RPMI7951 (cell line): ENCODE results near the gene PLAA. TPM values are rescaled to one million over a fixed set of nuclear protein-coding genes. Genes with fewer than 3 reads are reported as not detected.
A peak's percentile ranks its signal among the peaks of the same experiment; 100 is the strongest.
"Not testable (repeated sequence)": the region's sequence is repeated elsewhere in the genome, so short reads cannot be mapped to it uniquely, and the experiment has no call there.

Source experiments
- DNase-seq: peaks from one replicate; pipeline ENCODE4 v3.0.0-alpha.2; 2012; ENCODE audit warnings: low read depth
- total RNA-seq: library from RNA; depleted of rRNA; stranded (reverse); fragments of >200 nt; shearing (Covaris generic); gene quantifications from 2 replicates; pipeline ENCODE4 v1.2.3, GENCODE V29; 2014; rRNA removed

Gene PLAA
- total RNA-seq, 1 experiment from 2014 or later, result 18.1 TPM

GRCh38 chr9:26935847-26936246, 11.2 kb downstream of the PLAA start:
- DNase-seq, result no peak

DNA sequence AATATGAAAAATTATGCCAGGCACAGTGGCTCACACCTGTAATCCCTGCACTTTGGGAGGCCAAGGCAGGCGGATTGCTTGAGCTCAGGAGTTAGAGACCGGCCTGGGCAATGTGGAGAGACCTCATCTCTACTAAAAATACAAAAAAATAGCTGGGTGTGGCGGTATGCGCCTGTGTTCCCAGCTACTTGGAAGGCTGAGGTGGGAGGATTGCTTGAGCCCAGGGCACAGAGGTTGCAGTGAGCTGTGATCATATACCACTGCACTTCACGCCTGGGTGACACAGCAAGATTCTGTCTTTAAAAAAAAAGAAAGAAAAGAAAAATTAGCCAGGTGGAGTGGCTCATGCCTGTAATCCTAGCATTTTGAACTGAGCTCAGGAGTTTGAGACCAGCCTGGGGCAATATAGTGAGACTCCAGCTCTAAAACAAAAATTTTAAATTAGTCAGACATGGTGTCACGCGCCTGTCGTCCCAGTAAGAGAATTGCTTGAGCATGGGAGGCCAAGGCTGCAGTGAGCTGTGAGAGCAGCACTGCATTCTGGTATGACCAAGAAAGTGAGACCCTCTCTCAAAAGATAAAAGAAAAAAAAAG, 18.0 kb downstream of the PLAA start:
- DNase-seq, result no peak

- no peak for DNase-seq
Measured at GRCh38 chr9:26925609-26926008, 21.4 kb downstream of the PLAA start.

GRCh38 chr9:26919698-26920097, 27.3 kb downstream of the PLAA start:
- DNase-seq, result no peak

- no peak for DNase-seq
Measured at GRCh38 chr9:26913138-26913668, 33.8 kb downstream of the PLAA start.

GRCh38 chr9:26904671-26905070, 42.4 kb downstream of the PLAA start:
- no peak for DNase-seq

GRCh38 chr9:26904070-26904469, 43.0 kb downstream of the PLAA start:
- DNase-seq, result no peak

DNA sequence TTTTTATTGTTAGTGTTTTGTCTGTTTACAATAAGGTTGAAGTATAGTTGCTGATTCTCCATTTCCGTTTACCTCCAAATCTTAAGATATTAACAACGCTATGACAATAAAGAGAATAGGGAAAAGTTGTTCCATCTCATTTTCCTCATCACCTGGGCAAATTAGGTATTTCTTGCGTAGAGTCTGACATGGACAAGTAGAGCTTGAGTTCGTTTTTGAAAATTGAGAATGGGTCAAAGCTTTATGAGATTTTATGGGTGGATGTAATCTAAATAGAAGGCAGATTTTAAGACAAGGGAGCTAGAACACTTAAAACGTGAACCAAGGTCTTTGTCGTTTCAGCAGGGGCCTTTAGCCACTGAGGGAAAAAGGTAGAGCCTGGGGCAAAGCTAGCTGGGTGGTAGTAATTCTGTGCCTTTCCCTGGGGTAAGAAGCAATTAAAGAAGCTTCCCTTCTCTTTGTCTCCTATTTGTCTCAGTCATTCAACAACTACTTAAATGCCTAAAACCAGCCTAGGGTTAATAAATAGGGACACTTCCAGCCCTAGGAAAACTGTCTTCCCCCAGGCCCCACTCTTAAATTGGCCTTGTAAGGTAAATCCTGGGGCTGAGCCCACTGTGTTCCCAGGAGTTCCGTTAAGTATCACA, 53.9 kb downstream of the PLAA start:
- DNase-seq, result no peak

- DNase-seq, result peak; percentile 89
Measured at GRCh38 chr9:26892251-26893029, 54.6 kb downstream of the PLAA start, which contains the start of gene CAAP1. CAAP1 (minus strand) TSS chr9:26892802; CDS start chr9:26892715, 87 bp downstream.

DNA sequence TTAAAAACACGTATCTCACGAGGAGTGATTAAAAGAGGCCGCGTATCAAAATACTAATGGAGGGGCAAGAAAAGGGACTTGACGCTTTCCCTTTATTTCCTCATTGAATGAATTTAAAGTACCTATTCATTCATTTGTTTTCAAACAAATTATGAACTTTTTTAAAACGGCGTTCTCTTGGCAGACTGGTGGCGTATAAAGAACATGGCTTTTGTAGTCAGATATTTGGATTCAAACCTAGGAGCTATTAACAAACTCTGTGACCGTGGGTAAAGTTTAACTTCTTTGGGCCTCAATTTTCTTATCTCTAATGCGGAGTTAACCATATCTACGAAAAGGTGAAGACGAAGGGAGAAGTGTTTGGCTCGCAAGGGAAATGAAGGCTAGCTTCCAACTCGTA, 55.3 kb downstream of the PLAA start:
- no peak for DNase-seq

DNA sequence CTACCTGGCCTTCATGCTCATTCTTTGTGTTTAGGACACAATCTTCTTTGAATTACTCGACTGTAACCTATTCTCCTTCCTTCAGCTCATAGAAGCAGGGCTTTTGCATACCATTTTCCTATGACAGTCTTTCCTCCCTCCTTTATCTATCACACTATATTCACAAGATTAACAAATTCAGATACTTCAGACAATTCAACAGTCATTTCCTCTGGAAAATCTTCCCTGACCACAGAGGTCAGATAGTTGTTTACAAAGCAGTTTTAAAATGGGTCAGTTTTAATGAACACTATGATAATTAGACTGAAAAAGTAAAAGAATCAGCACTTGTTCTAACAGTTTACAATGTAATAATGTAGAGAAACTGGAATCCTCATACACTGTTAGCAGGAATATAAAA, 58.8 kb downstream of the PLAA start:
- no peak for DNase-seq

- no peak for DNase-seq
Measured at GRCh38 chr9:26882154-26882553, 64.9 kb downstream of the PLAA start.

GRCh38 chr9:26880262-26880661, 66.8 kb downstream of the PLAA start:
- no peak for DNase-seq

DNA sequence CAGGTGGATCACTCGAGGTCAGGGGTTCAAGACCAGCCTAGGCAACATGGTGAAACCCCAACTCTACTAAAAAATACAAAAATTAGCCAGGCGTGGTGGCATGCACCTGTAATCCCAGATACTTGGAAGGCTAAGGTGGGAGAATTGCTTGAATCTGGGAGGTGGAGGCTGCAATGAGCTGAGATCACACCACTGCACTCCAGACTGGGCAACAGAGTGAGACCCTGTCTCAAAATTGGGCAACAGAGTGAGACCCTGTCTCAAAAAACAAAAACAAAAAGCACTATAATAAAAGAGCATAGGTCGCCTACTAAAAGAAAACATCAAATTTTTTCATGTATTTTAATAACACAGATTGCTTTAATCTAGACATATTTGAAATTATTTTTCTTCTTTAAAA, 71.9 kb downstream of the PLAA start:
- not testable (repeated sequence) for DNase-seq

- DNase-seq, result no peak
Measured at GRCh38 chr9:26870292-26870691, 76.8 kb downstream of the PLAA start.

- peak; percentile 4 for DNase-seq
Measured at GRCh38 chr9:26863074-26863473, 84.0 kb downstream of the PLAA start.

GRCh38 chr9:26856413-26857032, 90.5 kb downstream of the PLAA start:
- peak; percentile 56 for DNase-seq

Other genes with a start within 250 kb of the PLAA start
- gene CAAP1, start 54.4 kb downstream of the PLAA start, total RNA-seq, result 17.6 and 19.2 TPM in 2 replicates
- 15.7 and 20.2 TPM in 2 replicates for gene IFT74, start 9.2 kb upstream of the PLAA start, total RNA-seq
- gene LRRC19, start 58.4 kb upstream of the PLAA start, total RNA-seq, result not detected in 2 replicates
- not detected in 2 replicates for gene TEK, start 162.0 kb upstream of the PLAA start, total RNA-seq